Islet precursor cell (in vitro differentiated cells): Measurements from ENCODE around the gene RXFP2.
A peak's percentile ranks its signal among the peaks of the same experiment; 100 is the strongest.

ENCODE experiments used
- DNase-seq: peaks from one replicate; pipeline ENCODE4 v3.0.0-alpha.2; 2018

The RXFP2 gene

DNA sequence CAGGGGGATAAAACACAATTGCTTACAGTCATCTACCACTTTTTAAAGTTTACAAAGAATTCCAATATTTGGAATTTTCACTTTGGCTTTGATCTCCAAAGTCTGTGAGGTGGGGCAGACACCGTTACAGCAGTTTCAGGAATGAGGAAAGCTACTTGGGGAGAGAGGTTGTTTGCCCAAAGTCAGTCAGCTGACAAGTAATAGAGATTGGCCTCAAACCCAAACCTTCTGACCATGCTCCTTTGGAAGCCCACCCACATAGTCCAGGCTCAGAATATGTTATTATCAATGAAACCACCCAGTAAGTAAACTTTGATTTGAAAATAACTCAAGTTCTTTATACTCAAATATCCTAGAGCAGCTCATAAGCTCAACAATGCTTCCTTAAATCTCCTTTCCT, 29.0 kb downstream of the RXFP2 start:
- DNase-seq, result no peak

DNA sequence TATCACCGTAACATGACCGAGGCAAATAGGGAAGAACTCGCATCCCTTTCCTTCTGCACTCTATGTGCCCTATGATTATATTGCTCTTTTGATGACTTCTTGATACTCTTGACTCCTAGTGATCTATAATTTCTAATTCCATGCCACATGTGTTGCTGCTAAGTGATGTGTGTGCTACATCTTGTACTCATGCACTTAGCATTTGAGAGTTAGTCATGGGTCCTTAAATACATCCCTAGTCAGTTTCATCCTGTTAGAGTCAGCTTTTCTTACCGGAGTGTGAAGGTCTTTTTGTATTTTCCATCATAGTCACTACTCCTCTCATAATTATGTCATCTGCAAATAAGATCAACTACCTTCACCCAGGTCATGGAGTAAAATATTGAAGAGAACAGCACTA, 30.2 kb downstream of the RXFP2 start:
- no peak for DNase-seq

DNA sequence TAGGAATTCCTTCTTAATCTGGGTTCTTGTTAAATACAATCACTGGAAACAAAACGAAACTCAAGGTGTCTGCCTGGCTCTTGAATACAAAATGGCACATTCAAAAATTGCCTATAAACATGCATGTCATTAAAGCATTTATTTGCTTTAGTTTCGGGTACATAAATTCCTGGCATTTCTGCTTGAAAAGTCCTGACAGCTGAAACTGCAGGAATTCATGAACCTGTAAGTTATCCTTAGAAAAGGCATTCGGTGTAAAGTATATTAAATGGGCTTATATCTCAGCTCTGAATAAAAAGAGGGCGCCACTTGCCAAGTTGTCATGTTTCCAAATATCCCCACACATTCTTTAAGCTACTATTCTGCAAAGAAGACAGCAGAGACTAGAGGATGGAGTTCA, 32.9 kb downstream of the RXFP2 start:
- DNase-seq, result no peak

DNA sequence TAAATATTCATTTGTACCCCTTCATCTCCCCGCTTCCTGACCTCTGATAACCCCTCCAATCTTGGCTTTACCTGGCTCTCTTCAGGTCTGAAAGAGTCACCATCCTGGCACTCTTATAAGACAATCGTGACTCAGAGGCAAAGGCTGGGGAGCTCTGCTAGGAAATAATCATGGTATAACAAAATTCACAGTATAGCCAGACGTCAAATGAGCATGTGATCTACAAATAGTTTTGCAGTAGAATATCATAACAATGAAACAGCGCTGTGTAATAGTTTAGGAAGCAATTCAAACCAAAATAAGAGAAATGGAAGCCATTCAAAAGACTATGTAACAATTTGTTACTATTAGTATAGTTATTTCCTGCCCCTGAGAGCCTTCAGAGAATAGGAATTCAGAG, 34.2 kb downstream of the RXFP2 start:
- no peak for DNase-seq

DNA sequence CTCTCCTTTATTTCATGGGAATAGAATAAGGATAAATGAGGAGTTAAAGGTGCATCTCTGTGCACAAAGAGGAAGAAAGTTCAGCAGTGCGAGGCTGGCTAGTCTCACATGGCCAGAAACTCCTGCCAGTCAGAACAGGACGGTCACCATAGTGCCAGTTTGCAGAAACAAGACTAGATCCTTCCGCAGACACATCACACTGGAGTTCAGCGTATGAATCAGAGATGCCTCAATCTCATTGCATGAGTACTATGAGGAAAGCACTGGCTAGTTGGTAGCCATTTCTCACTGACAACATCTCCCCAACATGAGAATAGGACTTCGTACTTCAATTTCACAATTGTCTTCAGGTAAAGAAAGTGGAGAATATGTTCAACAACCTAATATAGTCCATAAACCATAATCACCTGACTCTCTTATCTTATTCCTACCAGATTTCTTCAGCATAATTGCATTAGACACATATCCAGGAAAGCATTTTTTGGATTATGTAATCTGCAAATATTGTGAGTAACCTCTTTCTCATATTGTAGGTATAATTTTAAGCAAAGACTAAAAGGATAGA, 34.9 kb downstream of the RXFP2 start:
- DNase-seq, result no peak

DNA sequence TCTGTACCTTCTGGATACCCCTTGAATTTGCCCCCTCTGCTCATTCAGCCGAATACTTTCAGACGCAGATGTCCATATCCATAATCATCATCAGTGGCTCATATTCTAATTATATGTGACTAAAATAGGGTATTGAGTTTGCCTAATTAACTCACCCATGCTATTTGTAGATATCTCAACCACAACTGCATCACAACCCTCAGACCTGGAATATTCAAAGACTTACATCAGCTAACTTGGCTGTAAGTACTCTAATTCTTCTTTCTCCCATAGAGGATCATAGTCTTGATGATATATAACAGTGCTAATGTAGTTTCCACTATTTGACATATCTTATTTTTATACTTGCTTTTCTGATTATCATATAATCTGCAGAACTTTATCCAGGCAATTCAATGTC, 35.8 kb downstream of the RXFP2 start:
- no peak for DNase-seq

DNA sequence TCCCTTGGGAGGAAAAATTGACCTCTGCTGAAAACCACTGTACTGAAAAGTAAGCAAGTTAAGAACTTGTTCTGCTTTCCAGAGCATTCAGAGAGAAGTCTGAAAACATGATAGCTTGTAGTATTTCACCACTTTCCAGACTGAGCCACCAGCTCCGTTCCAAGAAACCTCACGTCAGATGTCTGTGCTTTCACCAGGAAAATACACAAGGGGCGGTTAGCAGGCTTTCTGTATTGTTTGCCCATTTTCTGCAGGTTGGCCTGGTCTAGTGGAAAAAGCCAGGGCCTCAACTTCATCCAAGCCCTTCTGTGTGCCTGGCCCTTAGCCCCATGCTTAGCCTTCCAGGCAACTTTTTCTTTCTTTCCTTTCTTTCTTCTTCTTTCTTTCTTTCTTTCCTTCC, 36.4 kb downstream of the RXFP2 start:
- DNase-seq, result no peak

DNA sequence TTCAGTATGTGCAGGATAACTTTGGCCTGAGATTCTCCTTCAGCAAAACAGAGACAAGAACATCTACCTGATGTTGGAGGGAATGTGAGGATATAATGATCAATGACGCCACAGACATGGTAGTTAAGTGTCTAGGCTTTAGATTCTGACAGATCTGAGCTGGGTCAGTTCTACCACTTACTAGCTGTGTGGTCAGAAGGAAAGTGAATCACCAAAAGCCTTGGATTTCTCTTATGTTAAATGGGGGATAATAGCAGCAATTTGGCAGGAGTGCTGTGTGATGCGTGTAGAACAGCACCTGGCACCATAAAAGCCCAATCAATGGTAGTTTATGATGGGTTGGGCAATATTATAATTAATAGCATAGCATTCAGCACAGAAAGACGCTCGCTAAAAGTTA, 41.7 kb downstream of the RXFP2 start:
- DNase-seq, result no peak

DNA sequence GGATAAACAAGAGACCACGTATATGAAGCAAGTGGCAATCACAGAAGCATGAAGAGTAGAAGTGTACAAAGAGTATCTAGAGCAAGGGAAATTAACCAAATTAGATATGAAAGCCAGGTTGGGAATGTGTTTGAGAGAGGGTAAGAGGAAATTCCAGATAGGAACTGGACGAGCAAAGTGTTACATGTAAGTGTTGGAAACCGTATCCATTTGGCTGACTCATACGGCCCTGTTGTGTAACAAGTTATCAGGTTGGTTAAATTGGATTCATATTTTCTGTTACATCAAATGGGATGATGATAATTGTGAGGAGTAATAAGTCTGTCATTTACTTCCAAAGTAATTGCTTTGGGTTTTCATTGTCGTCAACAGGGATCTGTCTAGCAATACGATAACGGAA, 46.7 kb downstream of the RXFP2 start:
- DNase-seq, result no peak

DNA sequence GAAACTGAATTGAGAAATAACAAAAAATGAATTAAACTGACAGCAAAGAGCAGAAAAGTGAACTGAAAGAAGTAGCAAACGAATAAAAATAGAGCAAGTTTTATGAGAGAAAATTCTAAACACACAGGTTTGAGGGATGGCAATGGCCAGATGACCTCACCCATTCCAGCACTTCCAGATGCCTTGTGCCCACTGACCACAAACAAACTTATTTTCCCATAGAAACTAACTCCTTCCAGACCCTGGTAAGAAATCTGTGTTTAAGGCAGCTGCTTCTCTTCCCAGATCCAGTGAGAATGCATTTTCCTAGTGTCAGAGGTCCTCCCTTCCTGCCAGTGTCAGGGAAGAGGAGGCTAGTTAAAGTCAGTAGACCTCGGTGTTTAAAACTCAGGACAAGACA, 51.7 kb downstream of the RXFP2 start:
- DNase-seq, result no peak

DNA sequence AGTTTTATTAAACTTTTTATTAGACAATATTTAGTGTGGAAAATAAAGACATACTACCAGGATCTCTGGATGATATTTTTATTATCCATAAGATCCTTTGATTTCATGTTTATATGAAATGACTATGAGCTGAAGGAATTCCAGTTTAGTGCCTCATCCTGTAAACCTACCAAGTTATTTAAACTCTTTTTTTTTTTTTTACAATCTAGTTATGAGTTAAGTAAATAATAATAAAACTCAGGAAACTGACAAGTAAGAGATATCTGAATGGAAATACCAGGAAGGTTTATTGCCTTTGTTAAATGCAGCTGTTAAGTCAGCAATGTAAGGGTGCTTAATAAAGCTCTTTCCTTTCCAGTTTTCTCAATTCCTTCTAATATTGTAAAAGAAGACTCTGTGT, 53.9 kb downstream of the RXFP2 start:
- DNase-seq, result no peak

DNA sequence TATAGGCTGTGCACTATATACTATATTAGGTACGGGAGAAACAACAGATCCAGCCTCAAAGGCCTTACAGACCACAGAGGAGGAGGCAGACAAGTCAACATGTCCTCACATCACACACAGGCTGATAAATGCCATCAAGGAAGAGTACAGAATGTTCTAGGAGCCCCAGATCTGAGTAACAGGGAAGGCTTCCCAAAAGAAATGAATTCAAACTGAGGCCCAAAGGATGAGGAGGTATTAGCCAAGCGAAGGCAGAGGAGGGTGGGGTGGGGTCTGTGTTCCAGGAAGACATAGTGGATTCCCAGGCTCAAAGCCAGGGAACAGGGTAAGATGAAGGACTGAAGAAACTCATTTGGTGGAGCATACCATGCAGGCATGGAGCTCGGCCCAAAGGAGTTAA, 55.1 kb downstream of the RXFP2 start:
- DNase-seq, result no peak

DNA sequence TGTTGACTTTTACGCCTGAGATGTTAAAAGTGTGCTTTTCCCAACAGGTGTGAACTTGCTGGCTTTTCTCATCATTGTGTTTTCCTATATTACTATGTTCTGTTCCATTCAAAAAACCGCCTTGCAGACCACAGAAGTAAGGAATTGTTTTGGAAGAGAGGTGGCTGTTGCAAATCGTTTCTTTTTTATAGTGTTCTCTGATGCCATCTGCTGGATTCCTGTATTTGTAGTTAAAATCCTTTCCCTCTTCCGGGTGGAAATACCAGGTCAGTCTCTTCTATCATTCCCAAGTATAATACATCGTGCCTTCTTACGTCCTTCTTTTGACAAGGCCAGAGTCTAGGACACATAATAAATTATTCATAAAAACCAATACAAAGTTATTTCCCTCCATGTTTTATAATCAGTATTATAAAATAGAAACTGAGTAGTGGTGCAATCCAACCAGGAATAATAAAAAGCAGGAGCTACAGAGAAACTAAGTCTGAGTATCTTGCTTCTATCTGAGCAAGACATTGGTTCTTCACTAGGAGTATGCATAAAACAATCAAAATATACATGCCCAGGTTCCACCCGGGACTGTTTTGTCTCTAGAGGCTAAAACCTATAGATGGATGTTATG, 57.9 kb downstream of the RXFP2 start:
- DNase-seq, result no peak

DNA sequence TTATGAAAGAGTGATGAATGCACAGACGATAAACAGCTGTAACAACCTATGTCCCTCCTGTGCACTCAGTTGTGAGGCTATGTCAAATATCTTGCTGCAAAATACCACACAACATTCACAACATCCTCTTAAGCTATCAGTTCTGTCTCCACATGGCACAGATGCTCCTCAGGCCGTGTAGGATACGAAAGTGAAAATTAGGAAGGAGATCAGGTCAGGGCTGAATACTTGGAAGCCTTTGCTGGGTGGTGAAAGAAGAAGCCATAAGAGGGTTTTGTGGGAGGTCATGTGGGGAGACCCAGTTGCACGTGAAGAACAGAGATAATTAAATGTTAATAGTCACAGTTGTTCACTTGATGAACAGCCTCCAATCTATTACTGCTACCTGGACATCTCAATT, 58.9 kb downstream of the RXFP2 start:
- DNase-seq, result no peak

DNA sequence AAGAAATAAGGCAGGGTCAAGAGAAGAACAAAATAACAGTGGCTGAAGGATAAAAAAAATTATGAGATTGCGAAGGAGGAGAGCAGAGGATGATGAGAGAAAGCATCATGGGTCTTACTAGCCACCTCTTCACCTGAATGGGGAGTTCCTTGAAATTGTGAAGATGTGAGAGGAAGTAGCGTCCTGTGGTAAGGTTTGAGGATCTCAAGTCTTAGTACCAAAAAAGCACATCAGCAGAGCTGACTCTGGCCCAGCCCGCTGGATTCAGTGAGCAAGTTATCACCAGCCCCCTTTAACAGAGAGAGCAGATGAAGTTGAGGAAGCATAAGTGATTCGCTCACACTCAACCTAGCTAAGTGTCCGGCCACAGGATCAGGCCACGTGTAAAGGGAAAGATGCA, 61.8 kb downstream of the RXFP2 start:
- no peak for DNase-seq

DNA sequence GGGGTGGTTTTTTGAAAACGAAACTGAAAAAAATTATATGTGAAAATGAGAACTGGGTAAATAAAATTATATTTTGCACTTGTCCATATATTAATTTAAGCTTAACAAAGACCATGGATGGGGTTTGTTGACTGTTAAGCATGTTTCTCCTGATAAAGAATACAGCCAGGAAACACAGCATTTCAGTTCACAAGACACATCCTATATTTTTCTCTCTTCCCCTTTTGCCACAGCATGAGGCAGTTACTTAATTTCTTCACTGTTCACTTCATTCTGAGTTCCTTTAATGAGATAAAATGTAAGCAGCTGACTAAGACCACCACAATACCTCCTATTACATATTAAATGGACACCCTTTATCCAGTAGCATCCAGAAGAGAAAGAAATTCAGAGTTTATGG, 64.0 kb downstream of the RXFP2 start:
- DNase-seq, result no peak

DNA sequence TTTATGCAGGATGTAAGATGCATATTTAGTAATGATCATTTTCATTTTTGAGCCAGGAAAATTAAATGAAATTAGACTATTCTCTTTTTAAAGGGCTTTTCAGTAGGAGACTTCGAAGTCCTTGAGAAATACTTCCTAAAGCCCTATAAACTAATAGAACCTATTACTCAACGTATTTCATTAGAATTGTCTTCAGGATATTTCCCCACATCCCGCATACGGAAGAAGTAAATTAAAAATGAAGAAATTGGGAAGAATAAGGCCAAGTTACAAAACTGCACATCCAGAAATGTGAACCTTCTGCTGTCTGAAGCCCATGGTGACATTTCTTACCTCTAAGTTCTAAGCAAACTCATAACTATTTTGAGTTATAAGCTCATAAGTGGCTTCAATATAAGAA, 66.5 kb downstream of the RXFP2 start:
- no peak for DNase-seq

DNA sequence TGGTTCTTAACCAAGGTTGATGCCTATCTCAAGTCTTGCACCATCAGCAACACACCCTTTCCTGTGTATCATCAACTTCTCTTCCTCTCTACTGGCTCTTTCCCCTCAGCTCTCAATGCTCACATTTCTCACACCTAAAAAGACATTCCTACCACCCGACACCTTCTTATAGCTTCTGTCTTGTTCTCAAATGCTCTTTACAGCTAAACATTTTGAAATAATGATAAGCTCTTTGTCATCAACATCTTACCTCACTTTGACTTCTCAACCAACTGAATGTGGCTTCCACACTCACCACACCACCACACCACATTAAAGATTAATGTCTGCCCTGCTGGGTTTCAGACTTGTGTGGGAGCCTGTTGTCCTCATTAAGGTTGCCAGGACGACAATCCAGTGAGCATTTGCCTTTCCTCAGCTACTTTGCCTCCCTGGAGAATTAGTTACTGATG, 67.8 kb downstream of the RXFP2 start:
- DNase-seq, result no peak

DNA sequence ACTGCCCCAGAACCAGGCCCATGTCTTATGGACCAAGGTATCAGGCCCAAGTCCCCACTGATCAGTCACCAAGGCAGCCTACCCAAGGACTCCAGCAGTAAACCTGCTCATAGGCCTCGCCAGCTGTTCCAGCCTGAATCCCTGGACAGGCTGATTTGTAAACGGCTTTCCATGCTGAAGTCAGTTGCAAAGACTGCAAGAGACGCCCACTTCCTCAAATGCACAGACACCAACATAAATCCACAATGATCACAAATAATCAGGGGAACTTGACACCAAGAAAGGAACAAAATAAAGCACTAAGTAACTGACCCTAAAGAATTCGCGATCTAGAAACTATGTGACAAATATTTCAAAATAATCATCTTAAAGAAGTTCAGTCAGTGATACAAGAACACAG, 75.2 kb downstream of the RXFP2 start:
- no peak for DNase-seq

DNA sequence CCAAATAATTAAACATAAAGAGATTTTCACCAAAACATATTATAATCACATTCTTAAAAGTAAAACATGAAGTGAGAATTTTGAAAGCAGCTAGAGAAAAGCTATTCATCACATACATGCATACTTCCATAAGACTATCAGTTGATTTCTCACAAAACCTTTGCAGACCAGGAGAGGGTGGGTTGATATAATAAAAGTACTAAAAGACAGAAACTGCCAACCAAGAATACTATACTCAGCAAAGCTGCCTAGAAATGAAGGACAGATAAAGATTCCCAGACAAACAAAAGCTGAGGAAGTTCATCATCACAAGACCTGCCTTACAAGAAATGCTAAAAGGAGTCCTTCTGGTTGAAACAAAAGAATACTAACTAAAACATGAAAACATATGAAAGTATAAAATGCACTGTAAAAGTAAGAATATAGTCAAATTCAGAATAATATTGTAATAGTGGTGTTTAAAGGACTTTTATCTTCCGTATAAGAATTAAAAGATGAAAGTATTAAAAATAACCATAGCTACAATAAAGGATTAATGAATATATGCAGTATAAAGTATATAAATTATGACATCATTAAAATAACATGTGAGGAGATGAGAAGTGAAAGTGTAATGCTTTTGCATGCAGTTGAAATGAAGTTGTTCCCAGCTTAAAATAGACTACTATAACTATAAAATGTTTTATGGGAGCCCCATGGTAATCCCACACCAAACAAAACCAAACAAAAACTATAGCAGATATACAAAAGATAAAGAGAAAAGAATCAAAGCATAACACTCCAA, 76.2 kb downstream of the RXFP2 start:
- no peak for DNase-seq

DNA sequence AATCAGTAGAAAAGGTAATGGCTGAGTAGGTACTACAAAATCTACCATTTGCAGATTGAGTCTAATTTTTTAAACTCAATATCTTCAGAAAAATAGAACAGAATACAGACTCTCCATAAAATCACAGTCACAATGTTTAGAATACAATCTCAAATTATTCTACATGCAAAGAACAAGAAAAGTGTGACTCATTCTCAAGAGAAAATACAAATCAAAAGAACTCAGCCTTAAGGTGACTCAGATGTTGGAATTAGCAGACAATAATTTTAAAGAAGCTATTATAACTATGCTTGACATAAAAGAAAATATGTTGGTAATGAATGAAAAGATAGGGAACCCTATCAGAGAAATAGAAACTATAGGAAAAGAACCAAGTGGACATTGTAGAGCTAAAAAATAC, 78.9 kb downstream of the RXFP2 start:
- DNase-seq, result no peak

DNA sequence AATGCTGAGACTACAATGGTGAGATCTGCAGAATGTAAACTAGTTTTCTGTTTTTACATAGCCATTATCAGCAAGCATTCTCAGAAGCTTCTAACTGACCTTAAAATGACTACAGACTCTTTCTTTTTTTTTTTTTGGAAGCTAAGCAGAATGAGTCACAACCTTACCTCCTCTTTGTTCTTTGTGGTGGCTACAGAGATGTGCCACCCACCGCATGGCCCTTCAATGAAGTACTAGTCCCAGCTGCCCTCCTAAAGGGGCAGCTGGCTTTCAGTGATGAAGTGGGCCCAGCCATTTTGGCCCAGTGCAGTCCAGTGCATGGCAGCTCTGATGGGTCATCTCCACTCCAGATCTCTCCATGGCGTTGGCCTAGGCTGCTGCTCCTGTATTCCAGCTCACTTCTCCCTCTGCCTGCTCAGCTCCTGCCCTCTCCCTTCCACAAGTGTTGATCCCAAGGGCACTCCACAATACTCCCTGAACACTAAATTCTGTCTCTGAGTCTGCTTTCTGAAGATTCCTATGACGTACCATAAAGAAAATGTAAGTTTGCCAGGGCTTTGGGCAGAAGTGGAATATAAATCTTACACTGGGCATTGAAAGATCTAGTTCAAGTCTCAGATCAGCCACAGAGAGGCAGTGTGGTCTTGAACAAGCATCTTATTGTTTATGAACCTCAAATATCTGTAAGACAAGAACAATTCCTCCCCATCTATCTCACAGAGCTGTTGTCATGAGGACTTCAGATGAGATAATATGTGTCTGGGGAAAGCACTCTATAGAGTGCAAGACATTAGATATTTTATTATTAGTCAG, 85.6 kb downstream of the RXFP2 start:
- peak; percentile 57 for DNase-seq

DNA sequence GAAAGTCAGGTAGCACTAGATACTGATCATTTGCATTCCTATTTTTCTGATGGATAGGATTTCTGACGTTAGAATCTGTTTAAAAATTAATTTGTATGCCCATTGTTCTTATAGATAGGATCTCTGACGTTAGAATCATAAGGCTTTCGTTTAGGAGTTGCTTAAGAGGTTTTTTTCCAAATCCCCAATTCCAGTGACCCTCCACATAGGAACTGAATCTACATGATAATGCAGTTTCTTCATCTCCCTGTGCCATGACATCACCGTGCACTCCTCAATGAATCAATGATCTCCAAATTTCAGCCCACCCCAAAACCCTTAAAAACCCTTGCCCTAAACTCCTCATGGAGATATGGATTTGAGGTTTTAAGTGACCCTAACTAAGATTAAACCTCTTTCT, 87.2 kb downstream of the RXFP2 start:
- DNase-seq, result no peak

DNA sequence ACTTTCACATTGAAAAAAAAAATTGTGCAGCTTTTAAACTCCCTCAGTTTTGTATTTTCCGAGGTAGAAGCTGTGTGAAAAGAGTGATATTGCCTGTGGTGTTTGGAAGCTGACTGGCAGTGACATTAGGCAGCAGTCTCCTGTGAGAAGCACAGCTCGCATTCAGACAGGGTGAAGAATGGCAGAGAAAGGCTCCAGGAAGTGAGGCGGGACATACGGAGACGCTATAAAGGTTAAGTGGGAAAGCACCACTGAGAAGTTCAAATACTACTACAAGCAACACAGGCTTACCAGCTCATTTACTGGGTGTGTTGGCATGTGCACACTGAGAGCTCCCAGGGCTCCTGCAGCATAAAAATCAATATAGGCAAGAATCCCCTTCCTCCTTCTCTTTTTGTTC, 88.4 kb downstream of the RXFP2 start:
- DNase-seq, result peak; percentile 75
